ENCODE data around the gene NTNG2.

Gene NTNG2

GRCh38 chr9:132224645-132225044, 62.8 kb downstream of the NTNG2 start:
- H3K27me3 ChIP-seq (ENCODE audit: insufficient read depth, low read length, poor library complexity, severe bottlenecking): no peaks in the 10 kb centered on the region
- peaks cover 15% of the 10 kb centered on the region; the same call in 1 of the 2 replicates for H3K79me2 ChIP-seq (ENCODE audit: insufficient read depth, low read length)
- no peak overlapping the region for H3K4me3 ChIP-seq (ENCODE audit: low read length, poor library complexity, severe bottlenecking)
- peaks cover 42% of the 10 kb centered on the region; the same call in 1 of the 2 replicates for H3K36me3 ChIP-seq (ENCODE audit: insufficient read depth, low read length)
- no peaks in the 10 kb centered on the region for H3F3A ChIP-seq (ENCODE audit: low read depth)
- no peak overlapping the region for H3K9ac ChIP-seq (ENCODE audit: low read depth, low read length, poor library complexity, severe bottlenecking)
- no peak overlapping the region for H2AFZ ChIP-seq (ENCODE audit: low read length)
- no peak for TF ChIP-seq CTCF (conservative IDR thresholded peaks at IDR 0.05; ENCODE audit: low read length)
- no peak for TF ChIP-seq EZH2phosphoT487 (IDR thresholded peaks at IDR 0.05; ENCODE audit: borderline replicate concordance)
- H3K4me2 ChIP-seq (ENCODE audit: low read depth, low read length, poor library complexity, severe bottlenecking): no peak overlapping the region
- H4K20me1 ChIP-seq (ENCODE audit: insufficient read depth, low read length, poor library complexity, severe bottlenecking): no peaks in the 10 kb centered on the region
- H3K4me1 ChIP-seq (ENCODE audit: insufficient read depth, low read length, poor library complexity, severe bottlenecking): no peaks in the 10 kb centered on the region
- H3K9me2 ChIP-seq (replicated peaks; ENCODE audit: low read depth, low read length): no peaks in the 10 kb centered on the region
- H3K9me3 ChIP-seq (ENCODE audit: insufficient read depth, low read depth, low read length): no peaks in the 10 kb centered on the region

GRCh38 chr9:132226571-132227430, 64.9 kb downstream of the NTNG2 start:
- Histone ChIP-seq H3K9ac (ENCODE audit: low read depth, low read length, poor library complexity, severe bottlenecking) (no peak overlapping the region), H3K27me3 (ENCODE audit: insufficient read depth, low read length, poor library complexity, severe bottlenecking) (no peaks in the 10 kb centered on the region), H2AFZ (ENCODE audit: low read length) (no peak overlapping the region), H4K20me1 (ENCODE audit: insufficient read depth, low read length, poor library complexity, severe bottlenecking) (no peaks in the 10 kb centered on the region), H3K9me2 (replicated peaks; ENCODE audit: low read depth, low read length) (no peaks in the 10 kb centered on the region), H3K4me3 (ENCODE audit: low read length, poor library complexity, severe bottlenecking) (no peak overlapping the region), H3K9me3 (ENCODE audit: insufficient read depth, low read depth, low read length) (no peaks in the 10 kb centered on the region), H3F3A (ENCODE audit: low read depth) (no peaks in the 10 kb centered on the region), H3K36me3 (ENCODE audit: insufficient read depth, low read length) (peaks cover 42% of the 10 kb centered on the region; the same call in 1 of the 2 replicates), H3K4me1 (ENCODE audit: insufficient read depth, low read length, poor library complexity, severe bottlenecking) (no peaks in the 10 kb centered on the region), H3K4me2 (ENCODE audit: low read depth, low read length, poor library complexity, severe bottlenecking) (no peak overlapping the region), H3K79me2 (ENCODE audit: insufficient read depth, low read length) (no peaks in the 10 kb centered on the region; the same call in 1 of the 2 replicates)
- TF ChIP-seq EZH2phosphoT487 (IDR thresholded peaks at IDR 0.05; ENCODE audit: borderline replicate concordance) (no peak), CTCF (conservative IDR thresholded peaks at IDR 0.05; ENCODE audit: low read length) (no peak)

- Histone ChIP-seq H2AFZ (ENCODE audit: low read length) (no peak overlapping the region), H3K79me2 (ENCODE audit: insufficient read depth, low read length) (no peaks in the 10 kb centered on the region), H3K4me3 (ENCODE audit: low read length, poor library complexity, severe bottlenecking) (no peak overlapping the region), H3K4me2 (ENCODE audit: low read depth, low read length, poor library complexity, severe bottlenecking) (no peak overlapping the region), H3K9me3 (ENCODE audit: insufficient read depth, low read depth, low read length) (no peaks in the 10 kb centered on the region), H4K20me1 (ENCODE audit: insufficient read depth, low read length, poor library complexity, severe bottlenecking) (no peaks in the 10 kb centered on the region), H3K9ac (ENCODE audit: low read depth, low read length, poor library complexity, severe bottlenecking) (no peak overlapping the region), H3K4me1 (ENCODE audit: insufficient read depth, low read length, poor library complexity, severe bottlenecking) (no peaks in the 10 kb centered on the region), H3F3A (ENCODE audit: low read depth) (no peaks in the 10 kb centered on the region), H3K36me3 (ENCODE audit: insufficient read depth, low read length) (peaks cover 42% of the 10 kb centered on the region; the same call in 1 of the 2 replicates), H3K27me3 (ENCODE audit: insufficient read depth, low read length, poor library complexity, severe bottlenecking) (no peaks in the 10 kb centered on the region), H3K9me2 (replicated peaks; ENCODE audit: low read depth, low read length) (no peaks in the 10 kb centered on the region)
- no peak for TF ChIP-seq CTCF (conservative IDR thresholded peaks at IDR 0.05; ENCODE audit: low read length)
Measured at GRCh38 chr9:132228062-132228461, 66.2 kb downstream of the NTNG2 start.

Data from Loucy (cell line).